GM19455 (cell line): ENCODE measurements around the gene PCDHGA3.
A peak's percentile ranks its signal among the peaks of the same experiment; 100 is the strongest.
"Not testable (repeated sequence)": the region's sequence is repeated elsewhere in the genome, so short reads cannot be mapped to it uniquely, and the experiment has no call there.

Source experiments
- ATAC-seq: cut with Tn5 transposase; IDR thresholded peaks from one replicate; pipeline ENCODE4 v1.9.1; 2021; ENCODE audit not compliant: unreplicated experiment

PCDHGA3 gene

DNA sequence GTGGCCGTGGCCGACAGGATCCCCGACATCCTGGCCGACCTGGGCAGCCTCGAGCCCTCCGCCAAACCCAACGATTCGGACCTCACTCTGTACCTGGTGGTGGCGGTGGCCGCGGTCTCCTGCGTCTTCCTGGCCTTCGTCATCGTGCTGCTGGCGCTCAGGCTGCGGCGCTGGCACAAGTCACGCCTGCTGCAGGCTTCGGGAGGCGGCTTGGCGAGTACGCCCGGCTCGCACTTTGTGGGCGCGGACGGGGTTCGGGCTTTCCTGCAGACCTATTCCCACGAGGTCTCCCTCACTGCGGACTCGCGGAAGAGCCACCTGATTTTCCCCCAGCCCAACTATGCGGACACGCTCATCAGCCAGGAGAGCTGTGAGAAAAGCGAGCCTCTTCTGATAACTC, 2.4 kb downstream of the PCDHGA3 start:
- not testable (repeated sequence) for ATAC-seq

- ATAC-seq: no peak
Observed at GRCh38 chr5:141349917-141350619, 6.4 kb downstream of the PCDHGA3 start, which contains the start of gene PCDHGB1. TSS of gene PCDHGB1 (plus strand) at chr5:141350099. CDS start at chr5:141350261, 162 bp downstream.

DNA sequence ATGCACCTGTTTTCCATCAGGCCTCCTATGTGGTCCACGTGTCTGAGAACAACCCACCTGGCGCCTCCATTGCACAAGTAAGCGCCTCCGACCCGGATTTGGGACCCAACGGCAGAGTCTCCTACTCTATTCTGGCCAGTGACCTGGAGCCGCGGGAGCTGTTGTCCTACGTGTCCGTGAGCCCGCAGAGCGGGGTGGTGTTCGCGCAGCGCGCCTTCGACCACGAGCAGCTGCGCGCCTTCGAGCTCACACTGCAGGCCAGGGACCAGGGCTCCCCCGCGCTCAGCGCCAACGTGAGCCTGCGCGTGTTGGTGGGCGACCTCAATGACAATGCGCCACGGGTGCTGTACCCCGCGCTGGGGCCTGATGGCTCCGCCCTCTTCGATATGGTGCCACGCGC, 8.0 kb downstream of the PCDHGA3 start:
- ATAC-seq: no peak

GRCh38 chr5:141354900-141355469, 11.4 kb downstream of the PCDHGA3 start, which contains the start of gene PCDHGA4:
TSS of gene PCDHGA4 (plus strand) at chr5:141355021. CDS start at chr5:141355108, 87 bp downstream.
- ATAC-seq: no peak

GRCh38 chr5:141355641-141356040, 12.0 kb downstream of the PCDHGA3 start:
- ATAC-seq: no peak

GRCh38 chr5:141356133-141356532, 12.5 kb downstream of the PCDHGA3 start:
- ATAC-seq: no peak

GRCh38 chr5:141356950-141357349, 13.3 kb downstream of the PCDHGA3 start:
- ATAC-seq: no peak

- no peak for ATAC-seq
Observed at GRCh38 chr5:141359790-141360426, 16.3 kb downstream of the PCDHGA3 start, which contains the start of gene PCDHGB2. TSS of gene PCDHGB2 (plus strand) at chr5:141359994. CDS start at chr5:141360136, 142 bp downstream.

DNA sequence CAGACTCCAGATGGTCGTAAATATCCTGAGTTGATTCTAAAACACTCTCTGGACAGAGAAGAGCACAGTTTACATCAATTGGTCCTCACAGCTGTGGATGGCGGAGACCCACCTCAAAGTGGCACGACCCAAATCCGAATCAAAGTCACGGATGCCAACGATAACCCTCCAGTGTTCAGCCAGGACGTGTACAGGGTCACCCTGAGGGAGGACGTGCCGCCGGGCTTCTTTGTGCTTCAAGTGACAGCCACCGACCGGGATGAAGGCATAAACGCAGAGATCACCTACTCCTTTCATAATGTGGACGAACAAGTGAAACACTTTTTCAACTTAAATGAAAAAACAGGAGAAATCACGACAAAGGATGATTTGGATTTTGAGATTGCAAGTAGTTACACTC, 17.1 kb downstream of the PCDHGA3 start:
- no peak for ATAC-seq

DNA sequence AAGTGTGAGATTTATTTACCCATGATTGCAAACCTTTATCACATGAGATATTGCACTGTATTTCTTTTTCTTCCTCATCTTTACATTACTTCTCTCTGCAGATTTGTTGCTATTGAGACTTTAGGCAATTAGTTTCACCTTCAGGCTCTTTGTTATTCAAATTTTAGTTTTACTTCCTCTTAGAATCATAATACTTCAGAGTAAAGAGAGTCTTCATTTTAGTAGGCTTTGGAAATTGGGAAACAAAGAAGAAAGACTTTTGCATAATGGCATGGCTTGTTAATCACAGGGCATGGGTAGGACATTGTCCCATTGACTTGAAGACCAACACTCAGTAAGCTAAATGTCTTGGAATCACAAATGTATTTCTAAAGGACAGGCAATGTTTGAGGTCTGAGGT, 19.1 kb downstream of the PCDHGA3 start:
- no peak for ATAC-seq

- no peak for ATAC-seq
Observed at GRCh38 chr5:141363952-141364660, 20.5 kb downstream of the PCDHGA3 start, which contains the start of gene PCDHGA5. TSS of gene PCDHGA5 (plus strand) at chr5:141364162. CDS start at chr5:141364331, 169 bp downstream.

DNA sequence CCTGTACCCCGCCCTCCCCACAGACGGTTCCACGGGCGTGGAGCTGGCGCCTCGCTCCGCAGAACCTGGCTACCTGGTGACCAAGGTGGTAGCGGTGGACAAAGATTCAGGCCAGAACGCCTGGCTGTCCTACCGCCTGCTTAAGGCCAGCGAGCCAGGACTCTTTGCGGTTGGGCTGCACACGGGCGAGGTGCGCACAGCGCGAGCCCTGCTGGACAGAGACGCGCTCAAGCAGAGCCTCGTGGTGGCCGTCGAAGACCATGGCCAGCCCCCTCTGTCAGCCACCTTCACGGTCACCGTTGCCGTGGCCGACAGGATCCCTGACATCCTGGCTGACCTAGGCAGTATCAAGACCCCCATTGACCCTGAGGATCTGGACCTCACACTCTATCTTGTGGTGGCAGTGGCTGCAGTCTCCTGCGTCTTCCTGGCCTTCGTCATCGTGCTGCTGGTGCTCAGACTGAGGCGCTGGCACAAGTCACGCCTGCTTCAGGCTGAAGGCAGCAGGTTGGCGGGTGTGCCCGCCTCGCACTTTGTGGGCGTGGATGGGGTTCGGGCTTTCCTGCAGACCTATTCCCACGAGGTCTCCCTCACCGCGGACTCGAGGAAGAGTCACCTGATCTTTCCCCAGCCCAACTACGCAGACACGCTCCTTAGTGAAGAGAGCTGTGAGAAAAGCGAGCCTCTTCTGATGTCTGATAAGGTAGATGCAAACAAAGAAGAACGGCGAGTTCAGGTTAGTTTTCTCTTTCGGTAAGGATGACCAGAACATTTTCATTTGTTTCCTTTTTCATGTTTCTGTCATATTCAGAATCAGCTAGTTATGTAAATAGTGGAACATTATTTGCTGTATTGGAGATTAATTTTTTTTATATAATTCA, 22.6 kb downstream of the PCDHGA3 start:
- no peak for ATAC-seq

- peak; percentile 98 for ATAC-seq
Observed at GRCh38 chr5:141369994-141370848, 26.6 kb downstream of the PCDHGA3 start, which contains the start of gene PCDHGB3. TSS of gene PCDHGB3 (plus strand) at chr5:141370242. CDS start at chr5:141370395, 153 bp downstream.

- no peak for ATAC-seq
Observed at GRCh38 chr5:141371572-141372475, 28.2 kb downstream of the PCDHGA3 start.

GRCh38 chr5:141373673-141374317, 30.2 kb downstream of the PCDHGA3 start, which contains the start of gene PCDHGA6:
TSS of gene PCDHGA6 (plus strand) at chr5:141373891. CDS start at chr5:141374084, 193 bp downstream.
- ATAC-seq: no peak

DNA sequence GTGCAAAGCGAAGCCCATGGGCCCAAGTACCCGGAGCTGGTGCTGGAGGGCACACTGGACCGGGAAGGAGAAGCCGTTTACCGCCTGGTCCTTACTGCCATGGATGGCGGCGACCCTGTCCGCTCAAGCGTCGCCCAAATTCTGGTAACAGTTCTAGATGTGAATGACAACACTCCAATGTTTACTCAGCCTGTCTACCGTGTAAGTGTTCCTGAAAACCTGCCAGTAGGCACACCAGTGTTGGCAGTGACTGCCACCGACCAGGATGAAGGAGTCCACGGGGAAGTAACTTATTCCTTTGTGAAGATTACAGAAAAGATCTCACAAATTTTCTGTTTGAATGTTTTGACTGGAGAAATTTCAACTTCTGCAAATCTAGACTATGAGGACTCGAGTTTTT, 31.0 kb downstream of the PCDHGA3 start:
- no peak for ATAC-seq

- not testable (repeated sequence) for ATAC-seq
Observed at GRCh38 chr5:141375444-141376155, 32.0 kb downstream of the PCDHGA3 start.
